ENCODE data around the gene GPR18.

GPR18 gene, protein sequence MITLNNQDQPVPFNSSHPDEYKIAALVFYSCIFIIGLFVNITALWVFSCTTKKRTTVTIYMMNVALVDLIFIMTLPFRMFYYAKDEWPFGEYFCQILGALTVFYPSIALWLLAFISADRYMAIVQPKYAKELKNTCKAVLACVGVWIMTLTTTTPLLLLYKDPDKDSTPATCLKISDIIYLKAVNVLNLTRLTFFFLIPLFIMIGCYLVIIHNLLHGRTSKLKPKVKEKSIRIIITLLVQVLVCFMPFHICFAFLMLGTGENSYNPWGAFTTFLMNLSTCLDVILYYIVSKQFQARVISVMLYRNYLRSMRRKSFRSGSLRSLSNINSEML

DNA sequence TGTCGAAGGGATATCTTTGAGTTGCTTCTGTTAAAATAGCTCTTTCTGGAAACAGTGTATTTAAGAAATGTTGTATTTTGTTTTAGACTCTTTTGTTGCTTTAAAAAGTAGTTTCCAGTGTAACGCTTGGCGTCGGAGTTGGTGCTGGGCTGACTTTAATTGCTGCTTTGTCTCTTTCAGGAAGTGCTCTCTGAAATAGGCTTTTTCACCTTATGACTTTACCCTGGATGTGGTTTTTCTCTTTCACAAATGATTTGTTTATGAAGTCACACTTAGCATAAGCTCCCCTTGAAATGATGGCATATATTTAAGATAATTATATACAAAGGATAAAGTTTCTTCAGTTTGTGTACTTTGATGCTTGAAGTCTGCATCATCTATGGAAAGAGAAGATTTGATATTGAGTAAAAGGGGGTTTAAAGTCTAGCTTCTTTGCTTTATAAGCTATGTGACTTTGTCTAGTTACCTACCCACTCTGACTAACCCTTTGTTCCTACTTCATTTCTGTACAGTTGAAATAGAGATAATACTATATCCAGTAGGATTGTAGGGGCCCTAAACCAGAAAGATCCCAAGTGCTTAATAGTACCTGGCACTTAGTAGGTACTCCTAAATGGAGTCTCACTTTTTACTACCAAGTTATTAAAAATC lies at the start of gene GPR18:
Gene GPR18 (minus strand): TSS at position 170 of the 651 bp plus-strand sequence. CDS start 2,507 bp downstream, outside the sequence.
- no peak for DNase-seq

DNA sequence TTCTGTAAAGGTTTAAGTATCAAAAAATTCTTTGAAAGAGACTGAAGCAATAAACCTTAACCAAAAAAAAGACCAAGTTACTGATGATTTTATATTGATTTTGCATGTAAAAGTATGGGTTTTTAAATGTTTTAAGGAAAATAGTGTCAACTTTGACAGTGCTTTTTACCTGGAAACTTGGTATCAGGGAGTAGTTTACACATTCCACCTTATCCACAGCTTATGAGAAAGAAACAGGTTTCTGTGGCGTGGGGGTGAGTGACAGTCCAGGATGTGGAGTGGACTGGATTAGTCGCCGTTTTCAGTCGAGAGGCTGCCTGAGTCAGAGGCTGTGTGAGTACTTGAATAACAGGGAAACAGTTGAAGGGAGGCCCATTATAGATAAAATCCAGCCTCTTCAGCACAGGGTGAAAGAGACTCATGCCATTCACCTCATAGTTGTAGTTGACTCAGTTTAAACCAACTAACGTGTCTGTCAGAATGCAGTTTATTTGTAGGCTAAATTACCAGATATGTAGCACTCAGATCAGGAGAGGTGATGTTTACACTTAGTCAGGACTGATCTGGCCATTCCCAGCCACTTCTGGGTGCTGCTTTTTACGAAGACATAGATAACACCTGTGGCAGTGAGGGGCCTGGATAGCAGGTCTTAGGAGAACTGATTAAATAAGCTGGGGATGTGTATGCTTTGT lies 49.6 kb upstream of the GPR18 start:
- DNase-seq: no peak

DNA sequence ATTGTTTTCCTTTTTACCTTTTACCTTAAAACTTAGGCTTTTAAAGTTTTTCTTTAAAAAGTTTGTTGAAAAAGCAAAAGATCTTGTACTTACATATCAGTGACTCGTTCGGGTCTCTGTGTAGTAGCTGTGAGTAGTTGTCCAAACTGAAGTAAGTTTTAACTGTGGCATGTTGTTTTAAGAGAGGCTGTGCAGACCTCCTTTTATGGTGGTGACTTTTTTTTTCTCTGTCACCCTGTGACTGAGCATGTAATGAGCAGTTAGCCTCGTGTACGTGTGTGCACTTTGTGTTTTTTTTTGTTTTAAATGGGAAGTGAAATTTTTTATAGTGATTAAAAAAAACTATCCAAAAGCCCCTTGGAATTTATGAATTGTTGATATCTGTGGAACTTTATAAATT lies 49.1 kb upstream of the GPR18 start, which contains the start of gene GPR183:
Gene GPR183 (minus strand): TSS at position 153 of the 400 bp plus-strand sequence. CDS start 11,254 bp downstream, outside the sequence.
- no peak for DNase-seq

DNA sequence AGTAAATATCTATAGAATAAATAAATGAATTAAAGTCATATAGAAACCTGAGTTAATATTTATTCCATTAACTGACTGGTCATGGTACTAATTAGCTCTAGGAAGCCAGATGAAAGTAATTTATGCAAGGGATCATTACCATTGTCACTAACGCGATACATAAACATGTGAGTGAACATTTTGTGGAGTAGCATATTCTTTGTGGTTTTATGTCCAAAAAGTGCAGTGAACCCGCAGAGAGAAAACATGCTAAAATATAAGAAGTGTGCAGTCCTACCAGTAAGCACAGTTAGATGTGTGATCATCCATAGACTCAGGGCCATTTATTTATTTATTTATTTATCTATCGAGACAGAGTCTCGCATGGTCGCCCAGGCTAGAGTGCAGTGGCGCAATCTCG lies 47.4 kb upstream of the GPR18 start:
- DNase-seq: no peak

DNA sequence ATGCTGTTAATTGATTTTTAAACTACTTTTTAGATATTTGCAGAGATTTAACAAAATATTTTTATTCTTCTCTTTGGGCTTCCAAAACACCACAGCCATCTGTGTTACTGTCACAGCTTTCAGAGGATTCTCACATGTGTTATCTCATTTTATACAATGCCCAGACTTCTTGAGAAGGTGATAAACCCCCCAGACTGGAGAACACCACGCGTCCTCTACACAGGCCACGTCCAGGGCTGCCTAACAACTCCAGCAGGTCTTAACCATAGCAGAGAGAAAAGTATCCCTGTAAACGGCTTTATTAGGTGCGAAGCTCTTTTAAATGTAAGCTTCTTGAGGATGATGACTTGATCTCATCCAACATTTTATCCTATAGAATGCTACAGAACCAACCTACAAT lies 47.0 kb upstream of the GPR18 start:
- DNase-seq: no peak

DNA sequence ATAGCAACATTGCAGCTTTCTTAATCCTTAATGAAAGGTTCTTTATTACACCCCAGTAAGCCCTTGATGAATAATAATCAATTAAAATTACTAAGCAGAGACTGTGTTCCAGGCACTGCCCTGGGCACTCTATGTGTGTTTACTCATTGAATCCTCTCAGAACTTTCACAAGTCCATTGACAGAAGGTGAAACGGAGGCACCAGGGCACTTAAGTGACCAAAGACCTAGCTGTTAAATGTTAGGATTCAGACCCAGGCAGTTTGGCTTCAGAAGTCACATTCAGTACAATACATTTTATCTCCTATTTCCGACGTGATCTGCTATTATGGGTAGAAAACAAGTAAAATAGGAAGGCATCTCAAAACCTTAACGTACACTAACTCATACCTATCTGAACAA lies 46.4 kb upstream of the GPR18 start:
- DNase-seq: no peak

DNA sequence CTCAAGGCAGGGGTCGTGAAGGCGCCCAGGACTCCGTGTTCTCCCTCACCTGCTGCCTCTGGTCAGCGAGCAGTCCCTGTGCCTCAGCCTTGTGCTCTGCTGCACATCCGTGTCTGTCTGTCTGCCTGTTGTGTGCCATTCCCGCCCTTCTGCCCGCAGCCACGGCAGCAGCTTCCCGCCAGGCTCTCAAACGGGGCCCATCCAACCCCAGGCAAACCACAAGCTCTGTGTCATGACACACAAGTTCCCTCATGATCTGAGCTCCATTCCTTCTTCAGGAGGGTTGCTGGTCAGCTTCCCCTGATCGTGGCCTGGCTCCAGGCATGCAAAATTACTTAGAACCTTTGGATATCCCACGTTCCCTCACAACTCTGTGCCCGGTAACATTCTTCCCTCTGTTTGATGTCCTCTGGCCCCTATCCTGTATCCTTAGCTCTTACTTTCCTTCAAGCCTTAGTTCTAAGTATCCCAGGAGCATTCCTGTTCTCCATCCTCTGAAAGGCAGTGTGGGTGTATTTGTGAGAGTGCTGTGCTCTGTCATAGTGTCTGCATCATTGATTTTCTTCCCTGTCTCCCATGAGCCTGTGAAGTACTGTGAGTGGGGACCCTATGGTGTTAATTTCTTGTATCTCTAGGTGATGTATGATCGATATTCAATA lies 45.8 kb upstream of the GPR18 start:
- no peak for DNase-seq

DNA sequence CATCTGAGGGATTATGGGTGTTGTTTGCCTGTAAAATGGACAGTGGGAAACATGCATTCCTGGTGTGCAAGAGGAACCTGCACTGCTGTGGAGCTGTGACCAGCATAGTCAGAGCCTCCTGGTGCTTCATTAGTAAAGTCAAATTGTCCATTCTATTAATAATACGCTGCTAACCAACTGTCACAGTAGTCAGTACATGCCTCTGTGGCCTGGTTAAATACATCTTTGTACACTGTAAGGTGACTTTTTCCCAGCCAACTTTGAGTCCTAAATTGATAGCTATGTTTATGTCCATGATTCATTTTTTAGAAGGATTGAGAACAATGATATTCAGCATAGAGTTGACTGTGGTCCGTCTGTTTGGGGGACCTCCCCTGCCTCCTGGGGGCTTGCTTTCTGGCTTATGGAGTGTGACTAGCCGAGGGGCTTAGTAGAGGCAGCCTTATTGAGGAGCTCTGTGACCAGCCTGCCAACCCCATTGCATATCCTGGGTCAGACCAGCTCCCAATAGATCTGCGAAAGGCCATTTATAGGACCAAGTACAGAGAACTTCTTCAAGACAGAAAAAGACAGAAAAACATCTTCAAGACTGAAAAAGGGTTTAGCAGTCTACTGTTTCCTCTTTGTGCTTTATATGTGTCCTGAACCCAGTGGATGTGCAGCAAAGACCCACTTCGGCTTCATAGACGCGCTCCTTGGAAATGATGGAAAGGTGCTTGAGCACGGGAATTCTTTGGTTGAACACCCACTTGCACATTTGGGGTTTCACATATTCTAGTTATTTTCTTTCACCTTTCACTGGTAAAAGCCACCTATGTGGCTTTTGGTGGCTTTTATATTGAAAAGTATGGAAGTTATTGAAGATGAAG lies 44.7 kb upstream of the GPR18 start:
- DNase-seq: no peak

DNA sequence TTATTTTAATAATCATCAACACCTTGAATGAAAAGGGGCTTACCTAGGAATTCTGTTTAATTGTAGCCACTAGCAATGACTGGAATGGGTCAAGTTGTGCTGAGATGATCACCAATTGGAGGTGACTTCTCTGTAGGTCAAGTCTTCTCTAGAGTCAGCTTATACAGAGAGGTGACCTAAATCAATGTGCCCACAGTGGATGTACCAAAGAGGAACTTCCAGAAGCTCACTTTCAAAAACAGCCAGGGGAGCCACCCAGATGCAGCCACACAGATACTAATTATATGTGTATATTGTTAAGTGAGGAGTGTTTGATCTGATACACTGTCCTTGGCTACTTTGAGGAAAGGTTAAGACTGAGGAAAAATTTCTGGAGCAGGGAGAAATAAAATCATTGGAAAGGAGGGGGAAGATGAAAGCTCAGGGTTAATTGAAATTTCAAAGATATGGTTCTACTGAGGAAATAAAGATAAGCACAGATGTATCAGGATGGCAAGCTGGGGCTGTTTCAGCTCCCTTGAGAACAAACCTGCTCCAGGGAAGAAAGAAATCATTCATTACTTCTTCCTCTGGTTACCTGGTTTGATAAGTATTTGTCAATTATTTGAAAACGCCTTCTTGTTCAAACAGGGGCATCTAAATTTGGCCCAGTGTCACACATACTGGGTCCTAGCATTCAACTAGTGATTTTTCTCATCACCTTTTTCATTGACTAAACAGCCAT lies 43.9 kb upstream of the GPR18 start:
- DNase-seq: no peak

DNA sequence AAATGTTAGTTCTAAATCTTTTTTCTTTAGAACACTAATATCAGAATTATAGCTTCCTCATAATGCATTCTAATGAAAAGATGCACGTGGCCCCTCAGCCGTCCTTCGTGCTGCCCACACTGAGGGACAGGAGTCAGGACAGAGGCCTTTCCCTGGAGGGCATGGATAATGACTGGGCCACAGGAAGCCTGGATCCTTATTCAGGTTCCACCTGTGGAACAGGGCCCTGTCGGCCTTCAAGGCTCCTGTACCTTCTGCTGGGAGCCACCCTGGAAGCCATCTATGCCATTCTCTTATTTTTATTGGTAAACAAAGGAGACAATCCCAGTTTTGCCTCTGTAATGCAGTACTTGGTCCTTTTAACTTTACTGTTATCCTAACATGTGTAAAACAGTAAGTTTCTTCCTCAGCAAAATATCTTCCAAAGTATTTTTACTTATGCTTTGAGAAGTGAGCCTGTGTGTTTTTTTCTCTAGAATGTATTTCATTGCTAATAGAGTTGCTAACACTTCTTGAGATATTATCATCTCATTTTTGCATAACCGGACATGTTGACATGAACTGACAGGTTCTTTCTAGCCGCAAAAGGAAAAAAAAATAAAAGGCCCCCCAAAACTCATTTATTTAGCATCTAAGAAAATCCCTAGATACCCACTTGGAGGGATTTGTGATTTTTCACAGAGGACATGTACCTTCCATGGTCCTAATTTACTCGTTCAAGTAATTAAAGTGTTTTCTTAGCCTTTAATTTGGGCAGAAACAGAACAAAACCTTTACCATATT lies 43.1 kb upstream of the GPR18 start:
- DNase-seq: no peak

DNA sequence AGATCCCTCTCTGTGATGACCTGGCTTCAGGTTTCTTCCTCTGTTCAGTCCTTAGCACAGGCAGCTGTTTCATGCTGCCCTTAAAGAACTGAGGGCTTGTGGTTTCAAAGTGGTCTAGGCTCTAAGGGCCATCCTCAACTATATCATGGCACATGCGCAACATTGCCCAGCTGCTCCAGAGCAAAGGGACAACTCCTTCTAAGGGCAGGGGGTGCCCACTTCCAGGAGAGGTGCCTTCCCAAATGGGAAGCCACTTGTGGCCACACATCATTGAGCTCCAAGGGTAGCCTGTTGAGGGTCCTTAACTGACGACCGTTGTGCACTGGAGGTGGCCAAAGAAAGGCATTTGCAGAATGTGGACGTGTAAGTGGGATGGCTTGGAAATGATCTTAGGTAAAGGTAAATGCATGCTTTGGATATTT lies 41.8 kb upstream of the GPR18 start:
- no peak for DNase-seq

DNA sequence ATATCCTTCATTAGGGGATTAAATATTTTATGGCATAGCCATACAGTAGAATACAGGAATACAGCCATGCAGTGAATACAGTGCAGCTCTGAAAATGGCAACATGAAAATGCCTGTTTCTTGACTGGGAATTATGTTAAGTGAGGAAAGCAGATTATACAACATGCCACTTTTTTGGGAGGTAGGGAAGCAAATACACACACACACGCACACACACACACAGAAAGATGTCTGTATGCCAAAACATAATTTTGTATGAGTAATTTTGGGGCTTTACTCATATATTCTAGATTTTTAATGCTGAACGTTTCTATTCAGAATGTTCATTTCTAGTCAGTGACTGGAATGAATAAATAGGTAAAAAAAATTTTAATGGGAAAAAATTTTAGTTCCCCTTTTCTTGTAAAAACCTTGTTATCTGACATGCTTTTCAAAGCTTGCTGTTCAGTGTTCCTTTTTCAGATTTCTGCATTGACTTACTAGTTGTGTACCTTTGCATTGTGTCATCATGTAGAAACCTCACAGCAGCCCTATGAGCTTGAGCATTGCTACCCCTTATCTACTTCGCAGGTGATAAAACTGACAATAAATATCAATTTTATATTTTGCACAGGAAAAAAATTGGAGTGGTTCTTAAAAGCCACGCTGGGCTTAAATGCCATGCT lies 41.2 kb upstream of the GPR18 start:
- no peak for DNase-seq

DNA sequence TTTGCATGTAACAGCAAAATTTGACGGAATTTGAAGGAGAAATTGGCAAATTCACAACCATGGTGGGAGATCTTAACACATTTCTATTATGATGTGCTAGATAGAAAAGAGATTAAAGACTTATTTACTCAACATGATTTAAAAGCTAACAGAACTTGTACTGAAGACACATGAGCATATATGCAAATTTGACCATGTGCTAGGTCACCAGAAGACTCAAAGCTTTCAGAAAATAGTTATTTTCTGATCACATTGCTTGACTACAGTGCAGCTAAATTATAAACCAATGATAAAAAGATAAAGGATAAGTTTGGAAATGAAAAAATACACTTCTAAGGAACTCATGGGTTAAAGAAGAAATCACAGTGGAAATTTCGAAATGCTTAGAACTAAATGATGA lies 39.9 kb upstream of the GPR18 start:
- DNase-seq: no peak

DNA sequence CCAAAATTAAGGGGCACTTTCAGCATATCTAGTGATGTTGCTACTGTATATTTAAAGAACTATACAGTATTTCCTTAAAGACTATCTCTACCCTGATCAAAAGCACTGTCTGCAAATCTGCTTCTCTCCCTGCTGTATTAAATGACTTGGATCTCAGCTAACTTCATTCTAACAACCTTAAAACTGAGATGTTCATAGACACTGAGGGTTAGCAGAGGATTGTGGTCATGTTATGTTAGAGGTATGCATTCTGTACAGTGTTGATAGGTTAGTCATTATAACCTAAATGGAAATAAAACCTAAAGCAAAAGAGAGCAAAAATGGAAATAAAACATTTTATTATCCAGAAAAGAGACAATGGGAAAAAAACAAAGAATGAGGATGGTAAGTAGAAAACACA lies 39.2 kb upstream of the GPR18 start:
- no peak for DNase-seq

DNA sequence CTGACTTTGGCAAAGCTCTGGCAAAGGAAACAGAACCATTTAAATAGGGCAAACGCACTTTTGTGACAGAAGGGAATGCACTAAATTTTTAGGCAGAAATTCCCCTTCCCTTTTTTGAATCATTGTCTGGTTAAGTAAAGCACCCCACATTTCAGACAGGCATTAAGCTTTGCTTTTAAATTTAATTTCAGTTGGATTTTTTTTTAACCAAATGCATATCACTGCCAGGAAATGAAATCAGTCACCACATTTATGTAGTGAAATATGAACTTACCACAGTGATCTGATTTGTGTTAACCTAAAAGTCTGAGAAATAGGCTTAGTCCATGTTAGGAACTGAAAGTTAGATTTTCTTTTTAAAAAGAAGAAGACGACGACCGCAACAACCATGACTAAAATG lies 38.2 kb upstream of the GPR18 start:
- DNase-seq: no peak

DNA sequence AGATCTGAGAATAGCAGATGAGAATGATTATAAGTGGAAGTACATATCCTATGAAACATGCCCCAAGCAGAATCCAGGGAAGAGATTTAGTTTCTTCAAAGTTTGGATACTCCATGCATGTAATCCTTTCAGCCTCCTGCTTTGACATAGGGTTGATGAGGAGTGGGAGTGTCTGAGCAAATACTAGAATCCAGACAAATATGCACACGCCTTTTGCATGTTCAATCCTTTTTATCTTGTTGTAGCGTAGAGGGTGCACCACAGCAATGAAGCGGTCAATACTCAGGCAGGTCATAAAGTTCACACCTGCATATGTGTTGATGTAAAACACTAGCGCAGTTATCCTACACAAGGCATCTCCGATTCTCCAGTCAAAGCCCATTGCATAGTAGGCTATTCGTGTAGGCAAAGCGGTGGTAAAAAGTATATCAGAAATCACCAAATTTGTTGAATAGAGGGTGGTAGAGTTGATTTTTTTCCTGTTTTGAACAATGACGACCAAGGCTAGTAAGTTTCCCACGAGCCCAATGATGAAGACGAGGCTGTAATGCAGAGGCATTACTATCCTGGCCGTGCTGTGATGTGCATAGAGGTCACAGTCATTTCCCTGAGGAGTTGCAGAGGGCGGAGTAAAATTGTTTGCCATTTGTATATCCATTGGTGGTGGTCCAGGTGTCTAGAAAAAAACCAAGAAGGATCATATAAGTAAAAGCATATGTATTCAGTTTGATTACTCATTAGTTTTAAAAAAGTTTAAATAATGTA lies 37.5 kb upstream of the GPR18 start:
- DNase-seq: no peak

DNA sequence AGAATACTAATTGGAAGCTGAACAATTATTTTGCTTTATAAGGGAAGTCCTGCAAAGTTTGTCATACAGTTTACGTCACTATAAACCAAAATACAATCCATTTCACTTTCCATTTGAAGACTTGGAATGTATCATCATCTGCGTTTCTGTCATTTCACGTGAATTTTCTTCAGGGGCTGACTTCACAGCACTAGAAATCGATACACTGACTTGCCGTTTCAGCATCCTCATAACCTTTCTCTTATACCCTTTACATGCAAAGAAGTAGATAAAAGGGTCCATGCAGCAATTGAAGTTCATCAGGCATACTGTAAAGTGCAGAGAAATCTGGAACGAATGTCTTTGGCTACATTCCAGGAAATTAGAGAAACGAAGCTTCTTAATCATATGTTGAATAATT lies 36.8 kb upstream of the GPR18 start:
- no peak for DNase-seq

DNA sequence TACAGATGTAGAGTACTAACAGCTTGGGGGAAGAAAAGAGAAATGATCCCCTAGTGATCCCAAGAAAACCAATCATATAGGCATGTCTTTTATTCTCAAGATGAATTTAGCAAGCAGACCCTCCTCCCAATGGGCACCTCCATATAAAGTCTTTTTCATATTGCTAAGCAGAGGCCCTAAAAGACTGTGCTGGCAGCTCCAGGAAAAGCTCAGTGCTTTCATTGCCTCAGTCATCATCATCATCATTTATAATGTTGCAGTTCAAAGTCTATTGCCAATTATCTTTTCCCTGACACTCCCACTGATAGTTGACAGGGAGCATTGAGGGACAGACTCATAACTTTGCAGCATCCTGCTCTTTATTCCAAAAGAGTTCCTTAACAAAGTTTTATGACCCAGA lies 36.0 kb upstream of the GPR18 start:
- DNase-seq: no peak

DNA sequence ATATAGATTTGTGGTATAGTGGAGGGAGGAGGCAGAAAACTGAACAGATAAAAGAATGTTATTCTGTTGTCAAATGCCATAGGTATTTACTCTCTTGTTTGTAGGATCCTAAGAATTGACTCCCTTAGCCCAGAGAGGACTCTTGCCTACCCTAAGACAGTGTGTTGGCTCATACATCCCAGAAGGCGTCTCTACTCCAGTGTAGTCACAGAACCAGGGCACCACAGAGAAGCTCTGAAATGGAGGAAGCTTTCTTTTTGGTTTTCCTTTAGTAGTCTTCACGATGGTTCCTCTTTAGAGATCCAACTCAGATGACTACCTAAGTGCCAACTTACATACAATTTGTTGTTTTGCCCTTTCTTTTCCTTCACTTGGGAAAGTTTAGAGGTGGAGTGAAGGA lies 35.0 kb upstream of the GPR18 start:
- DNase-seq: no peak

DNA sequence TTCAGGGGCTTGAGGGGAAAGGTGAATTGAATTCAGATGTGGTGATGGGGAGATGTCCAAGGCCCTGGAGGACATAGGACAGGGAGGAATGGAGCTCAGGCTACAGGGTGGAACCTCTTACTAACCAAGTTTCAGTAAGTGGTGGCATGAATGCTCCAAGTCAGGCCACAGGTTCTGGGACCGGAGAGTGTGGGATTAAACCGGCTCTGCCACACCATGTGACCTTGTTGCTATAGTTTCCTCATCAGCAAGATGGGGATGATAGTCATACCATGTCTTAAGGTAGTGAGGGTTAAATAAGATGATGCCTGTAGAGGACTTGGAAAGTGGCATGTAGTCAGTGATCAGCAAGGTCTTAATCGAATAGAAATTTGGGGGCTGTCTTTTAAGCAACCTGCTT lies 32.7 kb upstream of the GPR18 start:
- no peak for DNase-seq

All from 8988T (cell line).